ENCODE measurements around the gene PTPN4. TPM values are rescaled to one million over a fixed set of nuclear protein-coding genes. Genes with fewer than 3 reads are reported as not detected.

The PTPN4 gene
- total and polyA plus RNA-seq, 2 donors from 2014 or later, result 7.4 to 46.4 TPM

- Histone ChIP-seq H3K9ac (ENCODE audit: low read length in 3 of 3) (no peak overlapping the region), H3K36me3 (ENCODE audit: control insufficient read depth in 2 of 3, insufficient read depth in 3 of 3, low read length in 3 of 3) (no peaks in the 10 kb centered on the region), H3K27ac (ENCODE audit: low read depth in 2 of 2, low read length in 2 of 2) (no peak overlapping the region), H3K27me3 (ENCODE audit: control insufficient read depth, insufficient read depth, low read length) (no peaks in the 10 kb centered on the region), H3K9me3 (ENCODE audit: control insufficient read depth in 2 of 3, insufficient read depth in 1 of 3, low read length in 3 of 3) (peaks cover 0 to 22% (median 4%) of the 10 kb centered on the region in 3 donors), H3K4me3 (ENCODE audit: low read length in 3 of 3) (no peak overlapping the region), H3K4me1 (ENCODE audit: control insufficient read depth in 2 of 3, insufficient read depth in 2 of 3, low read depth in 1 of 3, low read length in 3 of 3) (peaks cover 0 to 3% (median 0%) of the 10 kb centered on the region in 3 donors)
- no peak for DNase-seq
- TF ChIP-seq CTCF (IDR thresholded peaks at IDR 0.05; ENCODE audit: borderline replicate concordance, extremely low read depth, insufficient read depth), result no peak
- no peak for FAIRE-seq
- intact Hi-C loops (cut with DNase I), result no loop called here
These were observed 94.2 kb downstream of the PTPN4 start for GRCh38 chr2:119853777-119854399.

- no peaks in the 10 kb centered on the region for H3K36me3 ChIP-seq (ENCODE audit: control insufficient read depth in 2 of 3, insufficient read depth in 3 of 3, low read length in 3 of 3)
- H3K27me3 ChIP-seq (ENCODE audit: control insufficient read depth, insufficient read depth, low read length), result no peaks in the 10 kb centered on the region
- H3K4me1 ChIP-seq (ENCODE audit: control insufficient read depth in 2 of 3, insufficient read depth in 2 of 3, low read depth in 1 of 3, low read length in 3 of 3), result peaks cover 0 to 3% (median 0%) of the 10 kb centered on the region in 3 donors
- DNase-seq (no peak), FAIRE-seq (no peak)
- intact Hi-C loops (cut with DNase I), result no loop called here
- no peak overlapping the region for H3K27ac ChIP-seq (ENCODE audit: low read depth in 2 of 2, low read length in 2 of 2)
- H3K9ac ChIP-seq (ENCODE audit: low read length in 3 of 3), result no peak overlapping the region
- no peak overlapping the region for H3K4me3 ChIP-seq (ENCODE audit: low read length in 3 of 3)
- TF ChIP-seq CTCF (IDR thresholded peaks at IDR 0.05; ENCODE audit: borderline replicate concordance, extremely low read depth, insufficient read depth), result no peak
- H3K9me3 ChIP-seq (ENCODE audit: control insufficient read depth in 2 of 3, insufficient read depth in 1 of 3, low read length in 3 of 3), result peaks cover 0 to 16% (median 4%) of the 10 kb centered on the region in 3 donors
These were observed 96.8 kb downstream of the PTPN4 start for GRCh38 chr2:119856469-119856901.

- Histone ChIP-seq H3K27me3 (ENCODE audit: control insufficient read depth, insufficient read depth, low read length) (no peaks in the 10 kb centered on the region), H3K9me3 (ENCODE audit: control insufficient read depth in 2 of 3, insufficient read depth in 1 of 3, low read length in 3 of 3) (peaks cover 0 to 5% (median 4%) of the 10 kb centered on the region in 3 donors), H3K27ac (ENCODE audit: low read depth in 2 of 2, low read length in 2 of 2) (no peak overlapping the region), H3K9ac (ENCODE audit: low read length in 3 of 3) (no peak overlapping the region), H3K36me3 (ENCODE audit: control insufficient read depth in 2 of 3, insufficient read depth in 3 of 3, low read length in 3 of 3) (no peaks in the 10 kb centered on the region), H3K4me3 (ENCODE audit: low read length in 3 of 3) (no peak overlapping the region), H3K4me1 (ENCODE audit: control insufficient read depth in 2 of 3, insufficient read depth in 2 of 3, low read depth in 1 of 3, low read length in 3 of 3) (peaks cover 0 to 3% (median 0%) of the 10 kb centered on the region in 3 donors)
- no peak for FAIRE-seq
- intact Hi-C loops (cut with DNase I), result no loop called here
- TF ChIP-seq CTCF (IDR thresholded peaks at IDR 0.05; ENCODE audit: borderline replicate concordance, extremely low read depth, insufficient read depth), result no peak
- no peak for DNase-seq
These were observed 98.0 kb downstream of the PTPN4 start for GRCh38 chr2:119857742-119858141.

Data from kidney (tissue), 14 donors.